Activated CD4-positive, alpha-beta T cell treated with anti-CD3 and anti-CD28 coated beads, Interleukin-2, amount 10 ng/mL, durations not matched to agents 7 days and 5 days (primary cell): ENCODE data around the gene SNW1. TPM values are rescaled to one million over a fixed set of nuclear protein-coding genes. Genes with fewer than 3 reads are reported as not detected.
"Not testable (repeated sequence)": the region's sequence is repeated elsewhere in the genome, so short reads cannot be mapped to it uniquely, and the experiment has no call there.

Experiments
- CTCF ChIA-PET: fragments of 350-600 bp; sonication (Branson Sonifier 250); formaldehyde crosslinking; loops from one replicate; lab custom pipeline; 2021; ENCODE audit warnings: antibody characterized with exemption; lab: Charles Lee
- POLR2A ChIA-PET: fragments of 350-600 bp; sonication (Branson Sonifier 250); formaldehyde crosslinking; loops from one replicate; lab custom pipeline; 2021; ENCODE audit warnings: antibody characterized with exemption; lab: Charles Lee
- DNase-seq: peaks from one replicate; pipeline ENCODE4 v3.0.0-alpha.2; 2020
- H3K27ac Mint-ChIP-seq: one replicate; pipeline ENCODE4 v1.8.0; 2021; ENCODE audit warnings: mild to moderate bottlenecking, moderate library complexity, mixed read lengths
- H3K27me3 Mint-ChIP-seq: one replicate; pipeline ENCODE4 v1.8.0; 2021; ENCODE audit warnings: mixed read lengths
- H3K36me3 Mint-ChIP-seq: one replicate; pipeline ENCODE4 v1.8.0; 2021; ENCODE audit warnings: low read depth, mixed read lengths
- H3K4me1 Mint-ChIP-seq: one replicate; pipeline ENCODE4 v1.8.0; 2021; ENCODE audit warnings: mixed read lengths
- H3K4me3 Mint-ChIP-seq: one replicate; pipeline ENCODE4 v1.8.0; 2021; ENCODE audit warnings: mild to moderate bottlenecking, moderate library complexity, mixed read lengths
- H3K9me3 Mint-ChIP-seq: one replicate; pipeline ENCODE4 v1.8.0; 2021; ENCODE audit warnings: mixed read lengths
- total RNA-seq, 2 experiments: library from RNA; stranded (reverse); gene quantifications; one replicate each; pipeline ENCODE4 v1.2.3, GENCODE V29; 2021

The SNW1 gene
- total RNA-seq = 100 to 1,000 TPM; 114 to 115 TPM

GRCh38 chr14:77760381-77761204 lies at the start of gene SNW1:
Gene SNW1, minus strand, starts transcription at chr14:77761156. Its CDS starts 29 bp downstream, at chr14:77761127.
- H3K4me1 Mint-ChIP-seq = peaks cover 39% of the 10 kb centered on the region
- ChIA-PET POLR2A (interaction anchor here (1.0 kb wide), 1 partner anchor 384 kb away, joined by 3 read pairs; the partner anchor contains the start of genes SAMD15 and TMED8), CTCF (interaction anchor here (0.9 to 2.1 kb wide), 5 partner anchors 9 to 55 kb away, joined by 3 to 6 read pairs (median 4); no protein-coding TSS in a partner anchor)
- no peaks in the 10 kb centered on the region for H3K27me3 Mint-ChIP-seq
- no peaks in the 10 kb centered on the region for H3K9me3 Mint-ChIP-seq
- DNase-seq = peak; percentile 95
- peaks cover 24% of the 10 kb centered on the region for H3K36me3 Mint-ChIP-seq
- peak within 1 kb of the TSS; percentile 99 for H3K27ac Mint-ChIP-seq
- peak within 1 kb of the TSS; percentile 96 for H3K4me3 Mint-ChIP-seq

- no peak for DNase-seq
- Mint-ChIP-seq H3K27me3 (no peaks in the 10 kb centered on the region), H3K36me3 (no peaks in the 10 kb centered on the region), H3K9me3 (no peaks in the 10 kb centered on the region), H3K27ac (no peak overlapping the region), H3K4me1 (peaks cover 26% of the 10 kb centered on the region), H3K4me3 (no peak overlapping the region)
- CTCF ChIA-PET = no interaction called here
- POLR2A ChIA-PET = no interaction called here
Observed at GRCh38 chr14:77809011-77809410, 48.1 kb upstream of the SNW1 start.

- ChIA-PET POLR2A (no interaction called here), CTCF (no interaction called here)
- Mint-ChIP-seq H3K27me3 (no peaks in the 10 kb centered on the region), H3K27ac (no peak overlapping the region), H3K9me3 (no peaks in the 10 kb centered on the region), H3K4me3 (no peak overlapping the region), H3K36me3 (no peaks in the 10 kb centered on the region), H3K4me1 (peaks cover 21% of the 10 kb centered on the region)
- no peak for DNase-seq
Observed at GRCh38 chr14:77808250-77808649, 47.3 kb upstream of the SNW1 start.

GRCh38 chr14:77805706-77806105 lies 44.8 kb upstream of the SNW1 start:
- H3K4me3 Mint-ChIP-seq = no peak overlapping the region
- H3K4me1 Mint-ChIP-seq = peaks cover 13% of the 10 kb centered on the region
- H3K27ac Mint-ChIP-seq = no peak overlapping the region
- no peaks in the 10 kb centered on the region for H3K36me3 Mint-ChIP-seq
- DNase-seq = no peak
- POLR2A ChIA-PET = no interaction called here
- H3K9me3 Mint-ChIP-seq = no peaks in the 10 kb centered on the region
- CTCF ChIA-PET = interaction anchor here (0.6 kb wide), 1 partner anchor 502 kb away, joined by 3 read pairs; no protein-coding TSS in a partner anchor
- no peaks in the 10 kb centered on the region for H3K27me3 Mint-ChIP-seq

DNA sequence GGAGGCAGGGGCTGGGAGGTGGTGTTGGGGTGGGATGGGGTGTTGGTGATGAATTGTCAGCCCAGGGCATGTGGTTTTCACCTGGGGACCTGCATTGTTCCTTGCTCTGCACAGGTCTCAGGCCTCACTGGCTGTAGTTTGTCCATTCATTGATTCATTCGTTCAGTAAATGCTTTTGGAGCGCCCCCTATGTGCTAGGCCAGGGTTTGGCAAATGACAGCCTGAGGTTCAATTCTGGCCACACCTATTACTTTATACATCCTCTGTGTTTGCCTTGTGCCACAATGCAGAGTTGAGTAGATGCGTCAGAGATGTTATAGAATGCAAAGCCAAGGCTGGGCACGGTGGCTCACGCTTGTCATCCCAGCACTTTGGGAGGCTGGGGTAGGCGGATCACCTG lies 43.6 kb upstream of the SNW1 start:
- no peaks in the 10 kb centered on the region for H3K9me3 Mint-ChIP-seq
- H3K4me3 Mint-ChIP-seq = no peak overlapping the region
- no peak overlapping the region for H3K27ac Mint-ChIP-seq
- ChIA-PET POLR2A (no interaction called here), CTCF (no interaction called here)
- H3K4me1 Mint-ChIP-seq = peaks cover 21% of the 10 kb centered on the region
- peak; percentile 41 for DNase-seq
- no peaks in the 10 kb centered on the region for H3K36me3 Mint-ChIP-seq
- H3K27me3 Mint-ChIP-seq = no peaks in the 10 kb centered on the region

GRCh38 chr14:77800814-77801213 lies 39.9 kb upstream of the SNW1 start:
- Mint-ChIP-seq H3K9me3 (no peaks in the 10 kb centered on the region), H3K4me1 (peaks cover 23% of the 10 kb centered on the region), H3K4me3 (peak overlapping the region; percentile 80), H3K27ac (peak overlapping the region; percentile 84), H3K36me3 (no peaks in the 10 kb centered on the region), H3K27me3 (no peaks in the 10 kb centered on the region)
- ChIA-PET CTCF (no interaction called here), POLR2A (no interaction called here)
- DNase-seq = no peak

DNA sequence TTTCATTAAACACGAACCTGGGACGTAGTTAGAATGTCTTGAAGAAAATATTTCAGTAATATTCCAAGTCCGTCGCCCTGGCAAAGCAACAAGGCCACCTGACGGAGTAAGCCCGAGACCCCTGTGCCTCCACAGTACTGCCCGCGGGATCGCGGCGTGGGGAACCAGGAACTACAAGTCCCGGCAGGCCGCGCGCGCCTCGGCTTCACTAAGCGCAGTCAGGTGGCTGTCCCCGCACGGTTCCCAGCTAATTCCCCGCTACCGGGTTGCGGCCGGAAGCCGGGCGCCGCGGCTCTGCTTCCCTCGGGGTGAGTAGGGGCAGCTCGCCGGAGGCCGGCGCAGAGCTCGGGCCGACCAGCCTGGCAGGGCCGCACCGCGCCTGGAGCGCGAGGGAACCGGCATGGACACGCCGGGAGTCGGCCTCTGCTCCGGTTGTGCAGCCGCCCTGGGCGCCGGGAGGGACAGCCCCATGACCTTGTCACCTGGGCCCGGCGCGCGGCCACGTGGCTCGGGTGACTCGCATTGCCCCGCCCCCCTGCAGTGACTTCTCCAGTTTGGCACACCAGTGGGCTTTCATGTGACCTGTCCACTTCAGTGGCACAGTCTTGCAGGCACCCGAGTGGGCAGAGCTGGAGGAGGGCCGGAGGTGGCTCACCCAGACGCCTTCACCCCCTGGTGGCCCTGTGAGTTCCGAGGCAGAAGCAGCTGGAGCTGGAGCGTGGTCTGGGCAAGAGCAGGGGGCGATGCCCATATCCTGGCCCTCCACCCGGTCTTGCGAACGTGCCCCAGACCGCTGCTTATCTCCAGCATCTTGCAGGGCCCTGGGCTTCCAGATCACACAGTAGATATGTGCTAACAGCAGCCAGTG lies 39.1 kb upstream of the SNW1 start, which contains the start of gene ADCK1:
Gene ADCK1 (plus strand): TSS at position 247 of the 868 bp plus-strand sequence. CDS start 18,870 bp downstream, outside the sequence.
- Mint-ChIP-seq H3K27me3 (peaks cover 3% of the 10 kb centered on the region), H3K9me3 (no peaks in the 10 kb centered on the region), H3K4me3 (peak within 1 kb of the TSS; percentile 80), H3K36me3 (no peaks in the 10 kb centered on the region), H3K4me1 (peaks cover 21% of the 10 kb centered on the region), H3K27ac (peak within 1 kb of the TSS; percentile 84)
- DNase-seq = peak; percentile 88
- CTCF ChIA-PET = interaction anchor here (0.6 to 1.0 kb wide), 2 partner anchors 10 to 40 kb away, joined by 3 to 5 read pairs; no protein-coding TSS in a partner anchor
- POLR2A ChIA-PET = no interaction called here

DNA sequence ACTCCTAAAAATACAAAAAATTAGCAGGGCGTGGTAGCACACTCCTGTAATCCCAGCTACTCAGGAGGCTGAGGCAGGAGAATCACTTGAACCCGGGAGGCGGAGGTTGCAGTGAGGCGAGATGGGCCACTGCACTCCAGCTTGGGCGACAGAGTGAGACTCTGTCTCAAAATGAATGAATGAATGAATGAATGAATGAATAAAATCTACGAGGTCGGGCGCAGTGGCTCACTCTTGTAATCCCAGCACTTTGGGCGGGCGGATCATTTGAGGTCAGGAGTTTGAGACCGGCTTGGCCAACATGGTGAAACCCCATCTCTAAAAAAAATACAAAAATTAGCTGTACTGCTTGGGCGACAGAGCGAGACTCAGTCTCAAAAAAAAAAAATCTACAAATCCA lies 38.5 kb upstream of the SNW1 start:
- H3K36me3 Mint-ChIP-seq, DNase-seq, H3K27me3 Mint-ChIP-seq, H3K9me3 Mint-ChIP-seq, POLR2A ChIA-PET: not testable (repeated sequence)
- peaks cover 17% of the 10 kb centered on the region for H3K4me1 Mint-ChIP-seq
- H3K27ac Mint-ChIP-seq = peak overlapping the region; percentile 79
- CTCF ChIA-PET = interaction anchor here (0.8 to 1.0 kb wide), 2 partner anchors 9 to 11 kb away, joined by 3 read pairs; no protein-coding TSS in a partner anchor
- H3K4me3 Mint-ChIP-seq = peak overlapping the region; percentile 80

DNA sequence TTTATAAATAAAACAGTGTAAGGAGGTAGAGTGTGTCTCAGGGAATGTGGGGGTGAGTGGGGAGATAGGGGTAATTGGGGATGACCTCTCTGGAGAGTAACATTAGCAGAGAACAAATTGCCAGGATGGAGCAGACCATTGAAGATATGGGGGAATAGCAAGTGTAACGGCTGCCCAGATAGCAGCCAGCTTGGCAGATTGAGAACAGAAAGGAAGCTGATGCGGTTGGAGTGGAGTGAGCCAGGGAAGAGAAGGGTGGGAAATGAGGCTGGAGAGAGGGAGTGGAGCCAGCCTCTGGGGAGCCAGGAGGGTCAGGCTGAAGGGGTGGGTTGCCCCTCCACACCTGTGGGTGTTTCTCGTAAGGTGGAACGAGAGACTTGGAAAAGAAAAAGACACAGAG lies 33.4 kb upstream of the SNW1 start:
- H3K9me3 Mint-ChIP-seq = no peaks in the 10 kb centered on the region
- no peak overlapping the region for H3K27ac Mint-ChIP-seq
- no peak for DNase-seq
- H3K27me3 Mint-ChIP-seq = peaks cover 5% of the 10 kb centered on the region
- H3K4me3 Mint-ChIP-seq = no peak overlapping the region
- ChIA-PET CTCF (no interaction called here), POLR2A (no interaction called here)
- no peaks in the 10 kb centered on the region for H3K4me1 Mint-ChIP-seq
- H3K36me3 Mint-ChIP-seq = no peaks in the 10 kb centered on the region

DNA sequence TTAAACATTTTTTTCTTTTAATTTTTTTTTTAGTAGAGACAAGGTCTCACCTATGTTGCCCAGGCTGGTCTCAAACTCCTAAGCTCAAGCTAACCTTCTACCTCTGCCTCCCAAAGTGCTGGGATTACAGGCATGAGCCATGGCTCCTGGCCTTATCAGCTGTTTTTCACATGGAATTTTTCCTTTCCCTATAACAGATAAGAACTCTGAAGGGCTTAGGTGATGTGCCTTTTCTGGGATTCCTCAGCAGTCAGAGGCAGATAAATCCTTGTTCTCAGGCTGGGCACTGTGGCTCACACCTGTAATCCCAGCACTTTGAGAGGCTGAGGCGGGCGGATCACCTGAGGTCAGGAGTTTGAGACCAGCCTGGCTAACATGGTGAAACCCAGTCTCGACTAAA lies 32.3 kb upstream of the SNW1 start:
- H3K27me3 Mint-ChIP-seq, H3K27ac Mint-ChIP-seq, POLR2A ChIA-PET, H3K4me3 Mint-ChIP-seq, H3K4me1 Mint-ChIP-seq, DNase-seq, H3K36me3 Mint-ChIP-seq, H3K9me3 Mint-ChIP-seq: not testable (repeated sequence)
- CTCF ChIA-PET = interaction anchor here (1.3 kb wide), 1 partner anchor 13 kb away, joined by 3 read pairs; no protein-coding TSS in a partner anchor

DNA sequence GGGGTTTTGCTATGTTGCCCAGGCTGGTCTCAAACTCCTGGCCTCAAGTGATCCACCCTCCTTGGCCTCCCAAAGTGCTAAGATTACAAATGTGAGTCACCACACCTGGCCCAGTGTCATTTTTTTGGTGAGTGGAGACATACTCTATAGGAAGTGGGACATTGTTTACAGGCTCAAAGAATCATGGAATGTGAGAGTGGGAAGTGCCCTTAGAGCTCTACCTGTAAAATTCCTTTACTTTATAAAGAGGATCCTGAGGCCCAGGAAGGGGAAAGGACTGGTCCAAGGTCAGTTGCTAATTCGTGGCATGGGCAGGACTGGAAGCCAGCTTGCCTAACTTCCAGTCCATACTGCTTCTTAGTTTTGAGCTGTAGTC lies 30.3 kb upstream of the SNW1 start:
- Mint-ChIP-seq H3K36me3 (no peaks in the 10 kb centered on the region), H3K27me3 (peaks cover 5% of the 10 kb centered on the region), H3K9me3 (no peaks in the 10 kb centered on the region), H3K4me1 (no peaks in the 10 kb centered on the region), H3K27ac (no peak overlapping the region), H3K4me3 (no peak overlapping the region)
- ChIA-PET CTCF (no interaction called here), POLR2A (no interaction called here)
- no peak for DNase-seq

- Mint-ChIP-seq H3K27ac (no peak overlapping the region), H3K4me1 (no peaks in the 10 kb centered on the region), H3K4me3 (no peak overlapping the region), H3K36me3 (no peaks in the 10 kb centered on the region), H3K9me3 (no peaks in the 10 kb centered on the region), H3K27me3 (peaks cover 5% of the 10 kb centered on the region)
- no peak for DNase-seq
- ChIA-PET CTCF (interaction anchor here (0.7 kb wide), 1 partner anchor 9 kb away, joined by 3 read pairs; the partner anchor contains the start of gene ADCK1), POLR2A (no interaction called here)
Observed at GRCh38 chr14:77790566-77791224, 29.7 kb upstream of the SNW1 start.
